ENCODE results near the gene INHBE.
"Not testable (repeated sequence)": the region's sequence is repeated elsewhere in the genome, so short reads cannot be mapped to it uniquely, and the experiment has no call there.

The INHBE gene

GRCh38 chr12:57476162-57476992 is 21.3 kb downstream of the INHBE start:
- DNase-seq (ENCODE audit: low read depth in 2 of 2), result no peak

GRCh38 chr12:57476993-57477709 is 22.0 kb downstream of the INHBE start:
- DNase-seq (ENCODE audit: low read depth in 2 of 2), result no peak

GRCh38 chr12:57477710-57478681 is 22.9 kb downstream of the INHBE start:
- DNase-seq (ENCODE audit: low read depth in 2 of 2), result peak in 1 of 2 donors; percentile 27

- no peak for DNase-seq (ENCODE audit: low read depth in 2 of 2)
Observed at GRCh38 chr12:57479043-57479375, 23.9 kb downstream of the INHBE start.

GRCh38 chr12:57479376-57480115 is 24.4 kb downstream of the INHBE start, which contains the start of gene ARHGAP9:
Gene ARHGAP9 (minus strand): TSS chr12:57479866. CDS start chr12:57479406, 460 bp downstream.
- peak in 1 of 2 donors; percentile 48 for DNase-seq (ENCODE audit: low read depth in 2 of 2)

- no peak for DNase-seq (ENCODE audit: low read depth in 2 of 2)
Observed at GRCh38 chr12:57481671-57482070, 26.6 kb downstream of the INHBE start.

- DNase-seq (ENCODE audit: low read depth in 2 of 2), result no peak
Observed at GRCh38 chr12:57483466-57483865, 28.4 kb downstream of the INHBE start.

GRCh38 chr12:57485695-57486094 is 30.6 kb downstream of the INHBE start:
- no peak for DNase-seq (ENCODE audit: low read depth in 2 of 2)

- DNase-seq (ENCODE audit: low read depth in 2 of 2), result no peak
Observed at GRCh38 chr12:57487055-57487596, 32.0 kb downstream of the INHBE start.

GRCh38 chr12:57487597-57488401 is 32.7 kb downstream of the INHBE start, which contains the start of gene MARS1:
Gene MARS1 (plus strand): TSS chr12:57488068. CDS start chr12:57488091, 23 bp downstream.
- peak; percentile 85 to 88 for DNase-seq (ENCODE audit: low read depth in 2 of 2)

- DNase-seq (ENCODE audit: low read depth in 2 of 2), result no peak
Observed at GRCh38 chr12:57488402-57489156, 33.5 kb downstream of the INHBE start.

- no peak for DNase-seq (ENCODE audit: low read depth in 2 of 2)
Observed at GRCh38 chr12:57489157-57489641, 34.1 kb downstream of the INHBE start.

- no peak for DNase-seq (ENCODE audit: low read depth in 2 of 2)
Observed at GRCh38 chr12:57490126-57490525, 35.0 kb downstream of the INHBE start.

- no peak for DNase-seq (ENCODE audit: low read depth in 2 of 2)
Observed at GRCh38 chr12:57491393-57492280, 36.5 kb downstream of the INHBE start.

- not testable (repeated sequence) for DNase-seq (ENCODE audit: low read depth in 2 of 2)
Observed at GRCh38 chr12:57495051-57495701, 40.1 kb downstream of the INHBE start.

GRCh38 chr12:57496822-57497221 is 41.7 kb downstream of the INHBE start:
- no peak for DNase-seq (ENCODE audit: low read depth in 2 of 2)

Data from activated CD8-positive, alpha-beta memory T cell treated with anti-CD3 and anti-CD28 coated beads for 4 hours (primary cell).